Epidermal melanocyte (primary cell): ENCODE results near the gene SLCO3A1.

Experiments used
- DNase-seq: peaks from one replicate; pipeline ENCODE4 v3.0.0; 2011; ENCODE audit warnings: low spot score; ENCODE audit not compliant: insufficient read length

Gene SLCO3A1

DNA sequence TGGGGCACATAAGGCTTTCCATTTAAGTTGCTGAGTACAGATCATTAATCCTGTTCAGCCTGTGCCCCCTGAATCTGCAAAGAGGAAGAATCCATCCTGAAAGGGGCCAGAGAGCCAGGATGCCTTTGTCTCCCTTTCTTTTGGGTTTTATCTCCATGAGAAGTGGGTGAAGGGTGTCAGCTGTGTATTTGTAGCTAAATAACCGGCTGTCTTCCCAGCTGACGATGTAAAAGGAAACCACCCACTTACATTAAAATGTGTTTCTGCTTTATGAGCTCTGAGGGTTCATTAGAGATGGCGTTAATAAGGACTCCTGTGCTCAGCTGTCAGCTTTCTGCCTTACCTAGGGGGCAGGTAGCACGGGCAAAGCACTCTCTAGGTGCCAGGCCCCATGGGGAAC lies 83.4 kb downstream of the SLCO3A1 start:
- DNase-seq = no peak

DNA sequence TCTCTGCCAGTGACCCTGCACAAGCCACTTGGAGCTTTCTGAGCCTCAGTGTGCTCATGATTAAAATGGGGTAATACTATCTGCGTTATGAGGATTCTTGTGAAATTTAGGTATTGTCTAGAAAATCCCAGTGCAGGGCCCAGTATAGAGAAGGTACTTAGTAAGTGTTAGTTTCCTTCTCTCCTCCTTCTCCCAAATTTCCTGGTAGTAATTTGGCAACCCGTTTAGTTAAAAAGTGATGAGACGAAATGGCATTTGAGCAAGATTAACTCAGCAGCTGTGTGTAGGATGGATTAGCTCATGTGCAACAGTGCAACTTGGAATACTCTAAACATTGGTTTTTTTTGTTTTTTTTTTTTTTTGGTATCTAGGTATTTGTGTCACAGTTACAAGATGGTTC lies 84.6 kb downstream of the SLCO3A1 start:
- no peak for DNase-seq

DNA sequence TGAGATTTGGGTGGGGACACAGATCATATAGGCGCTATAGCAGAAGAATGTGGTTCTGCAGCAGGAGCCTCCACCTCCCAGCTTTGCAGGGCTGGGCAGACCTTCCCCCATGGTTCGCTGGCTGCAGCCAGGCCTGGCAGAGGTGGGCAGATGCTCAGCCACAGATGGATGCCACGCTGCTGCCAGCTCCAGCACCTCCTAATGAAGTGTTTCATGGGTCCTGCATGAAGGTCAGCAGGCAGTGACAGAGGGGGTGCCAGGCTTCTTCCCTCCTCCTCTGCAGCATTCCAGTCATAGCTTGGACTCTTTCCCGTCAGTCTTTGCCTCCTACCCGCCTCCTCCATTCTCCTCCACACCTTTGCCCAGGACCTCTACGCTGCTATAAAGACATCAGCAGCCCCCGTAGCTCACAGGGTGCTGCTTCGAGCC lies 85.9 kb downstream of the SLCO3A1 start:
- DNase-seq = no peak

DNA sequence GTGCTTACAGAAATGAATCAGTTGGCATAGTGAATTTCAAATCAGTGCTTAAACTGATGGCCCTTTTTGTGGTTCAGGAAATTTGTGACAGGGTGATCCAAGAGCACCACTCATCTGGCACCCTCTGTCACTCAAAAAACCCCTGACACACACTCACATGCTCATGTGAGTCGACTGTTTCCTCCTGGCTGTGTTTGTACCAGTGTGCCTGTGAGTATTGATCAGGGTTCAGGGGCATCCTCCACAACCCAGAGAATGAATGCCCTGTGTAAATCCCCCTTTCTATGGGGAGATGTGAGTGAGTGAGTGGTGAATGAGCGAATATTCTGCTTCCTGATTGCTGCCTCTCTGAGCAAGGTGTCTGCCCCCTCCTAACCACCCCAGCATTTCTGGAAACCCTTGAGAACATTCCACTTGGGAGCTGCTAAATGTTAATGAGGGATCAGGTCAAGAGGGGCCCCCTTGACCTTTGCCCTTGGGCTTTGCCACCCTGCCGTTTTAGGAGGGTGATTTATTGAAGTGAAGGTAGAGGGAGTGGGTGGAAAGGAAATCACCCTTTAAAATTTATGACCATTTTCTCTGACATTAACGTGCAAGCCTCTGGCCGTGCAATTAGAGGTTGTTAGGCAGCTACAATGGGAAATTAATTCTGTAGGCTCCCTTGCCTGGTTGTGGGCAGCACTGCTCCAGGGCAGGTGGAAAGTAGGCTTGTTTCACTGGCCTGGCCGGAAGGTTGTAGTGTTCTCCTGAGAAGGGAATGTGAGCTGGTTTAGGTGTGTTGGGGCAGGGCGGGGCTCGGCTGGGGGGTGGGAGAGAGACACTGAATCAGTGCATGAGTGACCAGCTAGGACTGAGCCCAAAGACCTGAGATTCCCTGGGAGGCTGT lies 87.2 kb downstream of the SLCO3A1 start:
- no peak for DNase-seq

DNA sequence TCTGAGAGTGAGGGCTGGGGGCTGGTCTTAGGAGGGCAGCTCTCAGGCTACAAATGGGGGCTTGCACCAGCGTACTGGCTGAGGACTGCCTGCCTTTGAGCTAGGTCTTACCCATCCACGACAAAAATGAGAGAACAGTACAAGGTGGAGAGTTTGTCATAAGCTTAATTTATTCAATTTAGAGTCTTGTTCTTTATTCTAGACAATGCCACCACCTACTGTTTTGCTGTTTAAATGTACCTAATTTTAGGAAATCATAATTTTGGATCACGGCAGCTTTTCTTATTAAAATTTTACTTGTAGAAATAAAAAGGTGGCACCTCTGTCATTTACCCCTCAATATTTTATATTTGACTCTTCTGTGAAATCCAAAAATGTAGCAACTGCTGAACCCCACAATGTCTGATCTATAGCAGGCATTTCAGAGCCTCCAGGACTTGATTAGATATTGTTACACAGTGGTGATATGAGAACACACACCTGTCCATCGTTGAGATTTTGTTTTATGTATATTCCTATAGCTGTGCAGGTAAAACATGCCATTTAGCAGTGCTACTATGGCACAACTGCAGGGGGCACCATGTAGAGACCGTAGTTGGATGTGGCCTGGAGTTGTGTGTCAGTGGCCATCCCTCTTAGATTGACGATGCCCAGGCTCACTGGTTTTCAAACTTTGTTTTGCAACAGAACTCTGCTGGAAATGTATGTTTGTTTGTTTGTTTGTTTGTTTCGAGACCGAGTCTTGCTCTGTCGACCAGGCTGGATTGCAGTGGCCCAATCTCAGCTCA lies 88.6 kb downstream of the SLCO3A1 start:
- no peak for DNase-seq

DNA sequence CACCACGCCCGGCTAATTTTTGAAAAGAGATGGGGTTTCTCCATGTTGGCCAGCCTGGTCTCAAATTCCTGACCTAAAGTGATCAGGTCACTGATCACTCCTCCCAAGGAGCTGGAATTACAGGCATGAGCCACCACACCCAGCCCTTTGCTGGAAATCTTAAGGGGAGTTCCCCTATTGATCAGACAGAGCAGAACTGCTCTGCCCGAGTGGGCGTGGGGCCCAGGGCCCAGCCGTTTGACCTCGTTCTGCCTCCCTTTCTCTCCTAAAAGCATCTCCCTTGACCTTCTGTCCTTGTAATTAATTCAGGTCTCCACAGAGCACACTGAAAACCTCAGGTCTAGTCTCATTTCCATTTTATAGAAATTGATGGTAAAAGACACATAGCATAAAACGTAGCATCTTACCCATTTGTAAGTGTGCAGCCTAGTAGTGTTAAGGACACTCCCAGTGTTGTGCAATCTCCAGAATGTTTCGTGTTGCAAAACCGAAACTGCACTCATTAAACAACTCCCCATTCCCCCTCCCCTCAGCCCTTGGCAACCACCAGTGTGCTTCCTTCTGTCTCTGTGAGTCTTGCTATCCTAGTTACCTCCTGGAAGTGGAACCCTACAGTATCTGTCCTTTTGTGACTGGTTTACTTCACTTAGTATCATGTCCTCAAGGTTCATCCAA lies 89.3 kb downstream of the SLCO3A1 start:
- DNase-seq = peak; percentile 43

DNA sequence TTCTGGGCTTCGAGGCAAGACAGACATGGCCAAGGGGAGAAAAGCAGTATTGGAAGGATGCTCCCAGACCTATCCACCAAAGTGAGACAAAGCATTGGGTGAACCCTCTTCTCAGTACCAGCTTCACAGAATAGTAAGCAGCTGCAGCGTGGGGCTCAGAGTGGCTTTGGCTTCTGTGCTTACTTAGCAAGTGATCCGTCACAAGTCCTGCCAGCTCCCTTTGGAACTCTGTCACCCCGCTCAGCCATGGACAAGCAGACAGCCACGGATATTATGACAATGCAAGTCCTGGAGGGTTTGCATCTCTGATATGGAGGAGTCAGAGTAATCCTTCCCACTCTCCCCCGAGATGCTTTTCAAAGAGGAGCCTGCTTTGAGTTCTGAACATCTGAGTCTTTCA lies 90.8 kb downstream of the SLCO3A1 start:
- DNase-seq = no peak

DNA sequence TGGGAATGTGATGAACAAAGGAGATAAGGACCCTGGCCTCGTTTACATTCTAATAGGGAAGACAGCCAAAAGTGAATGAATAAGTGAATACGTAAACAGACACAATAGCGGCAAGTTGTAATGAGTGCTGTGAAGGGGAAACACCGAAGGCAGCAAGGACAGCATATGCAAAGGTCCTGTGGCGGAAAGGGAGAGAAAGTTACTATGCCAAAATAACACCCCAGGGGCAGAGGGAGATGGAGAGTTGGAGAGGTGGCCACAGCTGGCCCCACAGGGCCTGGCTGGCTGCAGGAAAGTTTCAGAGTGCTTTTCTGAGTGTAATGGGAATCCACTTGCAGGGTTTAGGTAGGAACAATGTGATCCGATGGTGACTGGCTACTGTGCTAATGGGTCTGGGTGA lies 91.9 kb downstream of the SLCO3A1 start:
- DNase-seq = no peak

DNA sequence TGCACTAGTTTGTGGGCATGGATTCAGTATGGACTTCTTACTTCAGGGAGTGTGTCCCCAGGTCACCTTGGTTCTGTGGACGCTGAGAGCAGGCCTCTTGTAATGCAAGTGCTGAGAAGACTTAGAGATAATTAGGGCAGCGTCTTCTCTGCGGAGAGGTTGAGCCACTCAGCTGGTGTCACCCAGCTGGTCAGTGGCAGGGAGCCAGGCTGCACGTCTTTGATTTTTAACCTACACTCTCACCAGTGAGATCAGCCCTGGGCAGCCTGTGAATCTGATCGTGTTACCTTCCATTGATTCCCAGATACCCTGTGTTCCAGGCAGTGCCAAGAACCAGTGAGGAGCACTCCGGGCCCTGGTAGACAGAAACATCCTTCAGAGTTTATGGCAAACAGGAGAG lies 92.6 kb downstream of the SLCO3A1 start:
- no peak for DNase-seq

DNA sequence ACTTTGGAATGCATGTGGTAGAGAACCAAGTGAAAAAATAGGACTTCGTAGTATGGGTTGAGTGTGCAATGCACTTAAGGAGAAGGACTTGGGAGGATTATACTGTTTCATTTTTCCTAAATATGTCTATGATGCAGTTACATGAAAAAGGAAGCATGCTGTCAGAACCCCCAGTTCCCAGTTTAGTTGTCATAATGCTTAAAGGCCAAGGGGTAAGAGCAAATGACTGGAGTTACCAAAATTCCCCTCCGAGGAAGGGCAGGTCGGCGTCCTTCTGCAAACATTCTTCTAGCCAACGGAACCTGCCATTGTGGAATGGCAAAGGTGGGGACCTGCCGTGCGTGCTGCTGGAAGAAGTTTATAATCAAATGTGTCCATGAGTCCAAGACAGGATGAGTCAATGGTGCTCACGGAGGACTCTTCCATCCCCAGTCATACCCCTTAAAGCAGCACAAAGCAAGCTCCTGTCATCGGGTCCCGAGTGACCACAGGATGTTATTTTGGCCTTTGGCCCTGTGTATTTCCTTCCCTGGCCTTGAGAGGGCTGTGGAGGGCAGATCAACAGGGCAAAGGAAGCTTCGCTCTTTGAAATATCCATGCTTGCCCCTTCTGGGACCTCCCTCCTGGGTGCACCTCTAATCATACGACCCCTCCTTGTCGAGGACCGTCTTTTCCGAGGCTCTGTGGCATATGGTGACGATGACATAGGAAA lies 93.2 kb downstream of the SLCO3A1 start:
- no peak for DNase-seq

DNA sequence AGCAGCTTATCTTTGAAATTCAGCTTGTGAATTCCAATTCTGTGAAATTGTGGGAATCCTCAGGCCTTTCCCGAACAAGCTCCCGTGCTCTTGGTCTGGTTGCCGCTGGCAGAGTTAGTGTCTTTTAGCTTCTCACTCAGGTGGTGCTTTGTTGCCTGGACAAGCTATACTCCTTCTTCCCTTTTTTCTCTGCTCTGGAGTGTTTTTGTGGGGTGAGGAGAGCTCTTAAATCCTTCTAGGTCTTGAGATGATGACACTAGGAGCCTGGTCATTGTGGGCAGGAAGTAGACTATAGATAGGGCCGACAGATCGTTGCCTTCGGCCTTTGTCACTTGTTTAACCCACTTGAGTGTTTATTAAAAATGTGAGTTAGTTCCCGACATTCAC lies 93.8 kb downstream of the SLCO3A1 start:
- DNase-seq = no peak

DNA sequence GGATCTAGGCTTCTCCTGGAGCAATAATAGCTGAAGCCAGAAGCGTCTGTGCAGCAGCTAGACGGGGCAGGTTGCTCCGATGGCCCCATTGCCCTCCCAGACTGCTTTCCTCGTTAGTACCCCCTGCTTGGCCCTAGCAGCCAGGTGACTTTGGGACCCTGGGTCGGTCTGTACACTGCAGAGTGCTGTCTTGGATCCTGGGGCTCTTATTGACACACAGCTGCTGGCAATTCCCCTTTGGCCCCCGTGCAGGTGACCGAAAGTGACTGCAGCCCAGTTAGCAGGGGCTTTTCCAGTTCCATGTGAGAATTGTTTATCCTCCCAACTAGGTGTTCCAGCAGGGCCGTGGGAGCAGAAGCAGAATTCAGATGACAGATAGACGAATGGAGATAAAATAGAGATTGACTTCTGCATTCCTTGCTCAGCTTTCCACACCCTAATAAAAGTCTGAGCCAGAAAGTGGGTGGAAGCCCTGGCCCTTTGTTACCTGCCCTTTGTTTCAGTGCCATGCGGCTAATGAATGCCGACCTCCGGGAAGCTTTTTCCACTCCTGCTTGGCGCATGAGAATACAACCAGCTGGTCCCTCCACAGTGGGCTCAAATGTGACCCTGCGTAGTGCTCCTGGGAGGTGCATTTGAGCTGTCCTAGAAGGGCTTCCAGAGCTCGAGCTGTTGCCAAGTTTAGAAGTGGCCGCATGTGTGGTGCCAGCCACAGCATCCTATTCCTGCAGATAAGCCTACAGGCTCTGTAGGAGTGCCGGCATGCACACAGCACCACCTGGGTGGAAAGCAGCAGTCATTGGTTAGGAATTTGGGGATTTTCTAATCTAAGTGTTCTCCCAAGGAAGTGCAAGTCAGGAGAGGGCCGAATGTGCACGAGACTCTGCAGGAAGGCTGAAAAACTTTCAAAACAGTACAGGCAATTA lies 94.4 kb downstream of the SLCO3A1 start:
- DNase-seq = no peak

DNA sequence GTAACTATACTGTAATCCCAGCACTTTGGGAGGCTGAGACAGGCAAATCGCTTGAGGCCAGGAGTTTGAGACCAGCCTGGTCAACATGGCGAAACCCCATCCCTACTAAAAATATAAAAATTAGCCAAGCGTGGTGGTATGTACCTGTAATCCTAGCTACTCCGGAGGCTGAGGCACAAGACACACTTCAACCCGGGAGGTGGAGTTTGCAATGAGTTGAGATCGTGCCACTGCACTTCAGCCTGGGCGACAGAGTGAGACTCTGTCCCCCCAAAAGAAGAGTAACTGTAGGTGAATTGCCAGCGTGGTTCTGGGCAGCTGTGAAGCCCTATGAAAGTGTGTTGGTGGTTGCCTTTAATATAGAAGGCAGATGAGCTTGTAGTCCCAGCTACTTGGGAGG lies 95.9 kb downstream of the SLCO3A1 start:
- no peak for DNase-seq

DNA sequence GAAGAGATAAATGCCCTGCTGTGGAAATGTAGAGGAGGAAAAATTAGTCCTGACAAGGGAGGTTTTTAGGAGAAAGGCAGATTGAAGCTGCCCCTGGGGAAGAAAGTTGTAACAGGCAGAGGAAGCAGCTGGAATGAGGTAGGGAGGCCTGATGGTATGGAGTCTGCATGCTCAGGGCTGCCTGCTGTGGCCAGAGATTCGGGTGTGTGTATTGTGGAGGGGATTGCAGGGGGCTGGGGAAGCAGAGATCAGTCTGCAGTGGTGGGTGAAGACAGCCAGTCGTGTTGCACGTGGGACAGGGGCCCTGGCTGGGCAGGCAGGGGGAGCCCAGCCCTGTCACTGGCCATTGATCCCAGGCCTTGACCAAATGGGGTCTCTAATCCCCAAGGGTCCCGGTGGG lies 96.5 kb downstream of the SLCO3A1 start:
- no peak for DNase-seq

DNA sequence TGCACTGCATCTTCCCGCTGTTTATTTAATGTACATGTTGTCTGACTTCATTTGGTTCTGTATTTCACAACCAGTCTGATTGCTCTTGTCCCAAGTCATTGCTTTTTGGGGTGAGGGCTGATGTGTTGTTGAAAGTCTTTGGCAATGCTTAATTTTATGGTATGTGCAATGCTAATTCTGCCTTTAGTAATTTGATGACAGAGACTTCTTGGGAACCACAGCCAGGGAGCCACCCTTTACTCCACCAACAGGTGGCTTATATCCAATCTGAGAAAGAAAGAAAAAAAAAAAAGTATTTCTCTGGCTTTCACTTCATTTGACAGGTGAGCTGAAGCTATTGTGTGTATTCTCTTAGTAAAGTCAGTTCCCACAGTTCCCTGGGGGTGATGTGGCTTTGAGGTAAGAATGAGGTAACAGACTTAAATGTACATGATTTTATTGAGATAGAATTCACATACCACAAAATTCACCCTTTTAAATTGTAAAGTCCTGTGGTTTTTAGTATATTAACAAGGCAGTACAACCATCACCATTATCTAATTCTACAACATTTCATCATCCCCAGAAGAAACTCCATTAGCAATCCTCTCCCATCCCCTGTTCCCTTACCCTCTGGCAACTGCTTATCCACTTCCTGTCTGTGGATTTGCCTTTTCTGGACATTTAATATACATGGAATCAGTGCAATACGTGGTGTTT lies 97.3 kb downstream of the SLCO3A1 start:
- no peak for DNase-seq

DNA sequence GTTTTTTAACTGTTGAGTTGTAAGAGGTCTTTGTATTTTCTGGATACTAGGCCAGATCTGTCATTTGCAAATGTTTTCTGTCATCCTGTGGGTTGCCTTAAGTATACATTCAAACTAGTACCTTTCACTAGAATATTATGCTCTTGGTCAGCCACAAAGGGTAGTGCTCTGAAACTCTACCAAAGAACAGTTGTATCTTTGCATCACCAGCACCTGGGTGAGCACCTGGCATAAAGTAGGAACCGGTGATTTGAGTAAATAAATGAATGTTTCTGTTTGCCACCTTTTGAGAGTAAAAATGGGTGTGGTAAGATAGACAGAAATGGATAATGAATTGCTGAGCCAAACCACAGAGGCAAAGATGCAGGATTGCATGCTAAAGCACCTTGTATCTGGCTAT lies 98.7 kb downstream of the SLCO3A1 start:
- no peak for DNase-seq

DNA sequence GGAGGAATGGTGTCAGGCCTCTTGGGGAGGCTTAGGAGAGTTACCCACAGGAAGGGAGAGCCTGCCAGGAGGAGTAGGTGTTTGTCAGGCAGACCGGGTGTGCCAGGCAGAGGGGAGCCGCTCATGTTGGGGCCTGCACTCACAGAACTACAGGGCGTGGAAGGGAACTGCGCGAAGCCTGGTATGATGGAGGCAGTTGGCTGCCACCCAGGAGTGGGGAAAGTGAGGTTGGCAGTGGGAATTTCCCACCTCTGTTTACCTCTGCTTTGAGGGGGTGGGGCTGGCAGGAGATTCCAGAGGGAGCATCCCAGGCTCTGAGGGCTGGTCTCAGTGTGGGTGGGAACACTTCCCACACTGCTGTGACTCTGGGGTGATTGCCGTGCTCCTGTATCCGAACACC lies 99.9 kb downstream of the SLCO3A1 start:
- no peak for DNase-seq

DNA sequence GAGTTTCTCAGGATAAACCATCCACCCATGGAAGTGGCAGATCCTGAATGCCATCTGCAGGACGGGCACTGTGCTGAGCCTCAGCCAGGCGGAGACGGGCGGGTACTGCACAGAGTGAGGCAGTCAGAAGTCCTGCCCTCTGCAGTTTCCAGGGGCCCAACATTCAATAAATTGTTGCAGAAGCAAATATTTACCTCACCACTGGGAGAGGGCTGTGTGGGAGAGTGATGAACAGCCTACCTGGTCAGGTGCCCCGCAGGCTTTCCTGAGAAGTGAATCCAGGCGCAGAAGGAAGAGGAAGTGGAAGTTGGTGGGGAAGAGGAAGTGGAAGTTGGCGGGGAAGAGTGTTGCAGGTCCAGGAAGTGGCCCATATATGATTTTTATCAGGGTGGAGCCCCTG lies 100.8 kb downstream of the SLCO3A1 start:
- DNase-seq = no peak

DNA sequence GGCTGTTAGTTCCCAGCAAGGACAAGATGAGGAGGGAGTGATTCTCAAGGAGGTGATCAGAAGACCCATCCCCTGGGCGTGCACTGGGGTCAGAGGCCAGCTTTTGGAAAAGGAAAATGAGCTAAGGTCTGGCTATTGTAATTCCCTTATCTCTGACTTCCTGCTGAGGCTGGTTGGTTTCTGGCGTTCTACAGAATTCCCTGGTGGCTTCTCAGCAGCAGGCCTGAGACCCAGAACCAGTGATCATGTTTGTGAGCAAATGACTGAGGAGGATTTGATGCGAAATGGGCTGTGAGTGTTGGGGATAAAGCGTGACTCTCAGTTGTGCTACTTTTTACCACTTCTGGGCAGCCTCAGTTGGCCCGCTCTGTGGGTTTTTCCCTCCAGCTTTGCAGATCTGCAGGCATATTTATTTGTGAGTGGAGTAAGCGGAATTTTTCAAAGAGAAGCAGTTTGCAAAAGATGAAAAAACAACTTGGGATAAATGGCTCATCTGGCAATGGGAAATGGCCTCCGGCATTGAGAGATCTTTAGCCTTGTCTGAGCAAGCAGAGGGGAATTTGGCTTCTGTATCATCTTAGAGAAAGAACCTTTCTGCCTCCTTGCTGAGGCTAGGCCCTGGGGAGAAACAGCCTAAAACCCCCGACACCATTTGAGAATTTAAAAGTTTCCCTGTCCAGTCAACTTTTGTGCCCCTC lies 102.7 kb downstream of the SLCO3A1 start:
- DNase-seq = no peak
